ENCODE data around the gene SLC24A3.

The SLC24A3 gene

DNA sequence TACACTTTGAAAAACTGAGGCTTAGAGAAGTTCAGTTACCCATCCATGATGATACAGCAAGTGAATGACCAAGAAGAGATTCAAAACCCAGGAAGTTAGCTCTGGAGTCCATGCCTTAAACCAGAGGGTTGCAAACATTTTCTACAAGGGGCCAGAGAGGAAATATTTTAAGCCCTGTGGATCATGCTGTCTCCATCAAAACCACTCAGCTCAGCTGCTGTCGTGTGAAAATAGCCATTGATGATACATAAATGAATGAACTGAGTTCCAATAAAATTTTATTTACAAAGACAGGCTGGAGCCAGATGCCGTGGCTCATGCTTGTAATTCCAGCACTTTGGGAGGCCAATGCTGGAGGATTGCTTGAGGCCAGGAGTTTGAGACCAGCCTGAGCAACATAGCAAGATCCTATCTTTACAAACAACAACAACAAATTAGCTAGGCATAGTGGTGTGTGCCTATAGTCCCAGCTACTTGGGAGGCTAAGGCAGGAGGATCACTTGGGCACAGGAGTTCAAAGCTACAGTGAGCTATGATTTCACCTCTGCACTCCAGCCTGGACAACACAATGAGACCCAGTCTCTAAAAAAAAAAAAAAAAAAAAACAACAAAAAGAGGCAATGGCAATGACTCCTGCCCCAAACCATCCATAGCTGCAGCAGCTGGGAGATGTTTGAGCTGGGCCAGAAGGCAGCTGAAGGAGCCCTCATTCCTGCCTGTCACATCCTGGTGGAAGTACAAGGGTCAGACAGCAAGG, 501.6 kb downstream of the SLC24A3 start:
- in situ Hi-C loops (cut with MboI; ENCODE audit: low sequenced_read_pairs, unreplicated experiment): no loop called here
- no peak for DNase-seq (ENCODE audit: low spot score)
- TF ChIP-seq, protein P1, sequence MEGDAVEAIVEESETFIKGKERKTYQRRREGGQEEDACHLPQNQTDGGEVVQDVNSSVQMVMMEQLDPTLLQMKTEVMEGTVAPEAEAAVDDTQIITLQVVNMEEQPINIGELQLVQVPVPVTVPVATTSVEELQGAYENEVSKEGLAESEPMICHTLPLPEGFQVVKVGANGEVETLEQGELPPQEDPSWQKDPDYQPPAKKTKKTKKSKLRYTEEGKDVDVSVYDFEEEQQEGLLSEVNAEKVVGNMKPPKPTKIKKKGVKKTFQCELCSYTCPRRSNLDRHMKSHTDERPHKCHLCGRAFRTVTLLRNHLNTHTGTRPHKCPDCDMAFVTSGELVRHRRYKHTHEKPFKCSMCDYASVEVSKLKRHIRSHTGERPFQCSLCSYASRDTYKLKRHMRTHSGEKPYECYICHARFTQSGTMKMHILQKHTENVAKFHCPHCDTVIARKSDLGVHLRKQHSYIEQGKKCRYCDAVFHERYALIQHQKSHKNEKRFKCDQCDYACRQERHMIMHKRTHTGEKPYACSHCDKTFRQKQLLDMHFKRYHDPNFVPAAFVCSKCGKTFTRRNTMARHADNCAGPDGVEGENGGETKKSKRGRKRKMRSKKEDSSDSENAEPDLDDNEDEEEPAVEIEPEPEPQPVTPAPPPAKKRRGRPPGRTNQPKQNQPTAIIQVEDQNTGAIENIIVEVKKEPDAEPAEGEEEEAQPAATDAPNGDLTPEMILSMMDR (IDR thresholded peaks at IDR 0.05; ENCODE audit: borderline replicate concordance, control extremely low read depth, extremely low read depth, insufficient read depth, missing control alignments): no peak

GRCh38 chr20:19714579-19714840, 502.1 kb downstream of the SLC24A3 start:
- in situ Hi-C loops (cut with MboI; ENCODE audit: low sequenced_read_pairs, unreplicated experiment): no loop called here
- DNase-seq (ENCODE audit: low spot score): no peak

DNA sequence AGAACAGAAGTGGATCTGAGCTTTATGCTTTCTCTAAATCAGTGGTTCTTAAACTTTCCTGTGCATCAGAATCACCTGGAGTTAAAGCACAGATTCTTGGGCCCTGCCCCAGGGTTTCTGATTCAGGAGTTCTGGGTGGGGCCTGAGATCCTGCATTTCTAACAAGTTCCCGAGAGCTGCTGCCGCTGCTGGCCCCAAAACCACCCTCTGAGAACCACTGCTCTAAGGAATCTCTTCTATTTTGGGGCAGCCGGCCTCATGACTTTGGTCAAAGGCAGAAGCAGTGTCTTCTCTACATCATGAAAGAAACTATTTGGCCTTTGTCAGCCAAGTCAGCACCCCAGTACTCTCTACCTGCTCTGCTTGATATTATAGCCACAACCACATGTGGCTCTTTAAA, 503.5 kb downstream of the SLC24A3 start:
- TF ChIP-seq, protein P1 (IDR thresholded peaks at IDR 0.05; ENCODE audit: borderline replicate concordance, control extremely low read depth, extremely low read depth, insufficient read depth, missing control alignments): no peak
- in situ Hi-C loops (cut with MboI; ENCODE audit: low sequenced_read_pairs, unreplicated experiment): no loop called here
- DNase-seq (ENCODE audit: low spot score): no peak

More at GRCh38 chr20:19714579-19714840, 502.1 kb downstream of the SLC24A3 start:
- TF ChIP-seq, protein P1 (IDR thresholded peaks at IDR 0.05; ENCODE audit: borderline replicate concordance, control extremely low read depth, extremely low read depth, insufficient read depth, missing control alignments): no peak

DNA sequence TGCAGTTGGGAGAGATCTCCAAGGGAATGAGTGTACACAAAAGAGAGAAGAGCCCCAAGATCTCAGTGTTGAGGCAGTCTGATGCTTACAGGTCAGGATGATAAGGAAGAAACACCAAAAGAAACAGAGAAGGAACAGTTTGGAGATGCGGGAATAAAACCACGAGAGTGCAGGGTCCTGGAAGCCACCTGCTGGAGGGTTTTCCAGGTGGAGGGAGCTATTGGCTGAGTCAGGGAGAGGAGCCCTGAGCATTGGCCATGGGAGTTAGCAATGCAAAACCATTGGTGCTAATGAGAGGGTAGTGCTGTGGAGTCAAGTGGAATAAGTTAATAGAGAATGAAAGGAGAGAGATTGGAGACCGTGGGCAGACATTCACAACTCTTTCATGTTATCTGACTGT, 506.4 kb downstream of the SLC24A3 start:
- TF ChIP-seq, protein P1 (IDR thresholded peaks at IDR 0.05; ENCODE audit: borderline replicate concordance, control extremely low read depth, extremely low read depth, insufficient read depth, missing control alignments): no peak
- in situ Hi-C loops (cut with MboI; ENCODE audit: low sequenced_read_pairs, unreplicated experiment): no loop called here
- no peak for DNase-seq (ENCODE audit: low spot score)

DNA sequence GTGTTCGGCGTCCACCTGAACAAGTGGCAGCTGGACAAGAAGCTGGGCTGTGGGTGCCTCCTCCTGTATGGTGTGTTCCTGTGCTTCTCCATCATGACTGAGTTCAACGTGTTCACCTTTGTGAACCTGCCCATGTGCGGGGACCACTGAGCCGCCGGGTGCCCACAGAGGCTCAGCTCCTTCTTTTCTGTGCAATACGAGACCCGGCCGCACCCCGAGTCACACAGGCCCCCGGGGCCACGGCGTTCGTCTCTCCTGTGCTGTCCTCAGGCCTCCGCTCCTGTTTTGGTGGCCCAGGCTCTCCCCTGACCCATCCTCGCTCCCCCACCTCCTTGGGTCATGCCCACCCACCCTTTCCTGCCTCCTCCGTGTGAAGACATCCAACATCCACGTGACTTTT, 508.5 kb downstream of the SLC24A3 start:
- in situ Hi-C loops (cut with MboI; ENCODE audit: low sequenced_read_pairs, unreplicated experiment): no loop called here
- DNase-seq (ENCODE audit: low spot score): no peak
- TF ChIP-seq, protein P1 (IDR thresholded peaks at IDR 0.05; ENCODE audit: borderline replicate concordance, control extremely low read depth, extremely low read depth, insufficient read depth, missing control alignments): no peak

- no peak for DNase-seq (ENCODE audit: low spot score)
- TF ChIP-seq, protein P1 (IDR thresholded peaks at IDR 0.05; ENCODE audit: borderline replicate concordance, control extremely low read depth, extremely low read depth, insufficient read depth, missing control alignments): no peak
- in situ Hi-C loops (cut with MboI; ENCODE audit: low sequenced_read_pairs, unreplicated experiment): no loop called here
Observed at GRCh38 chr20:19723051-19723450, 510.6 kb downstream of the SLC24A3 start.
